HepG2 (cell line): ENCODE results near the gene TFEC.

Experiments used
- ATM ChIP-seq: fragments of 450-650 bp; IDR thresholded peaks from 2 replicates; pipeline ENCODE4 v1.7.1; 2017; ENCODE audit warnings: mild to moderate bottlenecking, borderline replicate concordance
- BHLHE40 ChIP-seq: IDR thresholded peaks from 2 replicates; pipeline ENCODE4 v1.6.1; 2011; ENCODE audit warnings: low read length, improper control_type of control experiment
- CHD2 ChIP-seq: IDR thresholded peaks from 2 replicates; pipeline ENCODE4 v1.6.1; 2011; ENCODE audit warnings: low read depth, low read length, improper control_type of control experiment
- EP300 ChIP-seq, 3 experiments: sonication (generic) in 1 of 3; formaldehyde crosslinking in 1 of 3; IDR thresholded peaks; 2 replicates each; pipeline versions ENCODE4 v1.5.1 to v1.6.1; 2011 to 2020; ENCODE audit warnings: low read depth in 2 of 3, low read length in 2 of 3, borderline replicate concordance in 1 of 3, improper control_type of control experiment in 1 of 3, mild to moderate bottlenecking in 1 of 3, missing genetic modification reagents in 1 of 3, moderate library complexity in 1 of 3
- HDAC6 ChIP-seq: fragments of 200-600 bp; sonication (generic); IDR thresholded peaks from 2 replicates; pipeline ENCODE4 v1.7.0; 2017; ENCODE audit warnings: mild to moderate bottlenecking, antibody characterized with exemption, low read length, low read depth
- JUN ChIP-seq: sonication (generic); formaldehyde crosslinking; IDR thresholded peaks from 2 replicates; pipeline ENCODE4 v1.4.0; 2020; ENCODE audit warnings: mild to moderate bottlenecking, missing genetic modification reagents
- MEIS1 ChIP-seq: sonication (generic); formaldehyde crosslinking; IDR thresholded peaks from 2 replicates; pipeline ENCODE4 v1.9.0; 2021; ENCODE audit warnings: mild to moderate bottlenecking, missing genetic modification reagents, moderate library complexity, borderline replicate concordance
- NR2F1 ChIP-seq, 2 experiments: fragments of 450-650 bp in 1 of 2; formaldehyde crosslinking in 1 of 2; IDR thresholded peaks; 2 replicates each; pipeline versions ENCODE4 v1.5.0 to v1.6.1; 2016 to 2020; ENCODE audit warnings: mild to moderate bottlenecking in 1 of 2, missing compliant biosample characterization in 1 of 2, missing genetic modification reagents in 1 of 2, moderate library complexity in 1 of 2
- POLR2A ChIP-seq, 2 experiments: IDR thresholded peaks; 2 replicates each; pipeline ENCODE4 v1.6.1; 2011; ENCODE audit warnings: low read depth in 2 of 2, low read length in 2 of 2, mild to moderate bottlenecking in 1 of 2, moderate library complexity in 1 of 2; ENCODE audit not compliant: insufficient read depth in 1 of 2
- POLR2AphosphoS5 ChIP-seq: IDR thresholded peaks from 2 replicates; pipeline ENCODE4 v1.6.1; 2012; ENCODE audit warnings: low read depth, low read length
- TF ChIP-seq, protein P1 (sequence below): sonication (generic); formaldehyde crosslinking; IDR thresholded peaks from 2 replicates; pipeline ENCODE4 v1.5.1; 2020; ENCODE audit warnings: mild to moderate bottlenecking, missing genetic modification reagents, moderate library complexity
- TF ChIP-seq, protein P2 (sequence below): sonication (generic); formaldehyde crosslinking; IDR thresholded peaks from 2 replicates; pipeline ENCODE4 v1.5.0; 2020; ENCODE audit warnings: mild to moderate bottlenecking, missing genetic modification reagents

- TF ChIP-seq, protein P1, sequence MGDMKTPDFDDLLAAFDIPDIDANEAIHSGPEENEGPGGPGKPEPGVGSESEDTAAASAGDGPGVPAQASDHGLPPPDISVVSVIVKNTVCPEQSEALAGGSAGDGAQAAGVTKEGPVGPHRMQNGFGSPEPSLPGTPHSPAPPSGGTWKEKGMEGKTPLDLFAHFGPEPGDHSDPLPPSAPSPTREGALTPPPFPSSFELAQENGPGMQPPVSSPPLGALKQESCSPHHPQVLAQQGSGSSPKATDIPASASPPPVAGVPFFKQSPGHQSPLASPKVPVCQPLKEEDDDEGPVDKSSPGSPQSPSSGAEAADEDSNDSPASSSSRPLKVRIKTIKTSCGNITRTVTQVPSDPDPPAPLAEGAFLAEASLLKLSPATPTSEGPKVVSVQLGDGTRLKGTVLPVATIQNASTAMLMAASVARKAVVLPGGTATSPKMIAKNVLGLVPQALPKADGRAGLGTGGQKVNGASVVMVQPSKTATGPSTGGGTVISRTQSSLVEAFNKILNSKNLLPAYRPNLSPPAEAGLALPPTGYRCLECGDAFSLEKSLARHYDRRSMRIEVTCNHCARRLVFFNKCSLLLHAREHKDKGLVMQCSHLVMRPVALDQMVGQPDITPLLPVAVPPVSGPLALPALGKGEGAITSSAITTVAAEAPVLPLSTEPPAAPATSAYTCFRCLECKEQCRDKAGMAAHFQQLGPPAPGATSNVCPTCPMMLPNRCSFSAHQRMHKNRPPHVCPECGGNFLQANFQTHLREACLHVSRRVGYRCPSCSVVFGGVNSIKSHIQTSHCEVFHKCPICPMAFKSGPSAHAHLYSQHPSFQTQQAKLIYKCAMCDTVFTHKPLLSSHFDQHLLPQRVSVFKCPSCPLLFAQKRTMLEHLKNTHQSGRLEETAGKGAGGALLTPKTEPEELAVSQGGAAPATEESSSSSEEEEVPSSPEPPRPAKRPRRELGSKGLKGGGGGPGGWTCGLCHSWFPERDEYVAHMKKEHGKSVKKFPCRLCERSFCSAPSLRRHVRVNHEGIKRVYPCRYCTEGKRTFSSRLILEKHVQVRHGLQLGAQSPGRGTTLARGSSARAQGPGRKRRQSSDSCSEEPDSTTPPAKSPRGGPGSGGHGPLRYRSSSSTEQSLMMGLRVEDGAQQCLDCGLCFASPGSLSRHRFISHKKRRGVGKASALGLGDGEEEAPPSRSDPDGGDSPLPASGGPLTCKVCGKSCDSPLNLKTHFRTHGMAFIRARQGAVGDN (CRISPR knock-in tag): no peak
- TF ChIP-seq CHD2 (no peak), JUN (CRISPR knock-in tag) (no peak), MEIS1 (CRISPR knock-in tag) (no peak), ATM (no peak), BHLHE40 (no peak), EP300 (IDR thresholded peaks at IDR 0.05; ENCODE audit: low read depth in 2 of 2, low read length in 2 of 2) (no peak), EP300 (CRISPR knock-in tag; IDR thresholded peaks at IDR 0.05; ENCODE audit: borderline replicate concordance) (no peak), HDAC6 (no peak), POLR2A (IDR thresholded peaks at IDR 0.05; ENCODE audit: insufficient read depth in 1 of 2, low read depth in 2 of 2, low read length in 2 of 2) (no peak), NR2F1 (CRISPR knock-in tag; IDR thresholded peaks at IDR 0.05) (no peak), POLR2AphosphoS5 (no peak)
- TF ChIP-seq, protein P2, sequence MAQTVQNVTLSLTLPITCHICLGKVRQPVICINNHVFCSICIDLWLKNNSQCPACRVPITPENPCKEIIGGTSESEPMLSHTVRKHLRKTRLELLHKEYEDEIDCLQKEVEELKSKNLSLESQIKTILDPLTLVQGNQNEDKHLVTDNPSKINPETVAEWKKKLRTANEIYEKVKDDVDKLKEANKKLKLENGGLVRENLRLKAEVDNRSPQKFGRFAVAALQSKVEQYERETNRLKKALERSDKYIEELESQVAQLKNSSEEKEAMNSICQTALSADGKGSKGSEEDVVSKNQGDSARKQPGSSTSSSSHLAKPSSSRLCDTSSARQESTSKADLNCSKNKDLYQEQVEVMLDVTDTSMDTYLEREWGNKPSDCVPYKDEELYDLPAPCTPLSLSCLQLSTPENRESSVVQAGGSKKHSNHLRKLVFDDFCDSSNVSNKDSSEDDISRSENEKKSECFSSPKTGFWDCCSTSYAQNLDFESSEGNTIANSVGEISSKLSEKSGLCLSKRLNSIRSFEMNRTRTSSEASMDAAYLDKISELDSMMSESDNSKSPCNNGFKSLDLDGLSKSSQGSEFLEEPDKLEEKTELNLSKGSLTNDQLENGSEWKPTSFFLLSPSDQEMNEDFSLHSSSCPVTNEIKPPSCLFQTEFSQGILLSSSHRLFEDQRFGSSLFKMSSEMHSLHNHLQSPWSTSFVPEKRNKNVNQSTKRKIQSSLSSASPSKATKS (CRISPR knock-in tag): no peak
These were observed 106.2 kb downstream of the TFEC start for GRCh38 chr7:115924411-115924810.
